Kidney (tissue), 14 donors: Measurements from ENCODE around the gene NANOS1. TPM values are rescaled to one million over a fixed set of nuclear protein-coding genes. Genes with fewer than 3 reads are reported as not detected.

Experiments
- DNase-seq, 5 donors: peaks; one replicate each; pipeline ENCODE4 v3.0.0-alpha.2; 2013 to 2020
- FAIRE-seq: peaks from 2 replicates; lab custom pipeline; 2012; peaks lifted over from hg19 to GRCh38; lab: Jason Lieb, UNC
- H3K27ac ChIP-seq, 2 donors: one replicate each; pipeline ENCODE4 v1.7.0; 2013; ENCODE audit warnings: low read depth in 2 of 2, low read length in 2 of 2, inconsistent platforms in 1 of 2
- H3K27me3 ChIP-seq: one replicate; pipeline ENCODE4 v1.7.1; 2013; ENCODE audit warnings: low read length, inconsistent platforms; ENCODE audit not compliant: control insufficient read depth, insufficient read depth
- H3K36me3 ChIP-seq, 3 donors: one replicate each; pipeline versions ENCODE4 v1.7.0 to v1.7.1; 2013; ENCODE audit warnings: low read length in 3 of 3, control low read depth in 1 of 3, inconsistent platforms in 1 of 3; ENCODE audit not compliant: insufficient read depth in 3 of 3, control insufficient read depth in 2 of 3
- H3K4me1 ChIP-seq, 3 donors: one replicate each; pipeline versions ENCODE4 v1.7.0 to v1.7.1; 2013; ENCODE audit warnings: low read length in 3 of 3, inconsistent platforms in 1 of 3, low read depth in 1 of 3; ENCODE audit not compliant: control insufficient read depth in 2 of 3, insufficient read depth in 2 of 3
- H3K4me3 ChIP-seq, 3 donors: one replicate each; pipeline versions ENCODE4 v1.7.0 to v1.8.1; 2013; ENCODE audit warnings: low read length in 3 of 3, control low read depth in 1 of 3, inconsistent platforms in 1 of 3
- H3K9ac ChIP-seq, 3 donors: one replicate each; pipeline versions ENCODE4 v1.7.0 to v1.7.1; 2013; ENCODE audit warnings: low read length in 3 of 3, control low read depth in 1 of 3, inconsistent platforms in 1 of 3
- H3K9me3 ChIP-seq, 3 donors: one replicate each; pipeline versions ENCODE4 v1.7.0 to v1.7.1; 2013; ENCODE audit warnings: low read length in 3 of 3, control low read depth in 1 of 3, inconsistent platforms in 1 of 3; ENCODE audit not compliant: control insufficient read depth in 2 of 3, insufficient read depth in 1 of 3
- CTCF ChIP-seq: IDR thresholded peaks from 3 replicates; pipeline ENCODE4 v1.5.1; 2012; ENCODE audit warnings: mild to moderate bottlenecking, moderate library complexity, borderline replicate concordance; ENCODE audit not compliant: insufficient read depth; ENCODE audit errors: extremely low read depth
- intact Hi-C: fragments of 100-400 bp; cut with DNase I; formaldehyde crosslinking; loops from one replicate; pipeline ENCODE4 v1.11.1; 2022
- polyA plus RNA-seq: library from polyadenylated mRNA; stranded (reverse); fragments of 350-450 nt; fragmentation: Illumina TruSeq; extraction: RNeasy Lipid Tissue Mini Kit (QIAGEN cat#74804); gene quantifications from one replicate; pipeline ENCODE4 v1.2.3, GENCODE V29; 2014; ENCODE audit warnings: low read depth, low replicate concordance; ENCODE audit not compliant: insufficient read depth
- total RNA-seq: library from RNA; stranded (reverse); fragmentation: NEBNext Ultra II Directional; extraction: Animal tissue kit (Norgen Biotek cat#: 25700); gene quantifications from one replicate; pipeline ENCODE4 v1.2.1, GENCODE V29; 2021
- donor health status: control.
- donor health status: control.
- donor health status: control.
- donor health status: control.
- donor health status: control.
- donor health status: DM: yes; HTN: yes; CAD: no.
- donor health status: Normal renal cell carcinoma (clear cell type).

The NANOS1 gene
- total and polyA plus RNA-seq, 2 donors from 2014 or later = 1.1 to 4.5 TPM

- intact Hi-C loops = no loop called here
- DNase-seq (no peak), FAIRE-seq (no peak)
- Histone ChIP-seq H3K27ac (no peak overlapping the region), H3K27me3 (no peaks in the 10 kb centered on the region), H3K36me3 (peaks cover 16 to 47% (median 44%) of the 10 kb centered on the region in 3 donors), H3K9ac (no peak overlapping the region), H3K9me3 (no peaks in the 10 kb centered on the region), H3K4me3 (no peak overlapping the region), H3K4me1 (no peaks in the 10 kb centered on the region)
- no peak for TF ChIP-seq CTCF
These were observed 20.3 kb downstream of the NANOS1 start for GRCh38 chr10:119049777-119050176.

GRCh38 chr10:119051775-119052174, 22.3 kb downstream of the NANOS1 start:
- H3K9ac ChIP-seq = no peak overlapping the region
- H3K9me3 ChIP-seq = no peaks in the 10 kb centered on the region
- H3K36me3 ChIP-seq = peaks cover 17 to 57% (median 42%) of the 10 kb centered on the region in 3 donors
- no peaks in the 10 kb centered on the region for H3K4me1 ChIP-seq
- FAIRE-seq = no peak
- no peak overlapping the region for H3K27ac ChIP-seq
- no peak overlapping the region for H3K4me3 ChIP-seq
- TF ChIP-seq CTCF = no peak
- intact Hi-C loops = no loop called here
- no peak for DNase-seq
- H3K27me3 ChIP-seq = no peaks in the 10 kb centered on the region

GRCh38 chr10:119055472-119055871, 26.0 kb downstream of the NANOS1 start:
- H3K36me3 ChIP-seq = peaks cover 33 to 62% (median 46%) of the 10 kb centered on the region in 3 donors
- TF ChIP-seq CTCF = no peak
- DNase-seq (no peak), FAIRE-seq (no peak)
- H3K27ac ChIP-seq = no peak overlapping the region
- H3K4me1 ChIP-seq = no peaks in the 10 kb centered on the region
- H3K27me3 ChIP-seq = no peaks in the 10 kb centered on the region
- H3K9me3 ChIP-seq = no peaks in the 10 kb centered on the region
- intact Hi-C loops = no loop called here
- no peak overlapping the region for H3K4me3 ChIP-seq
- H3K9ac ChIP-seq = no peak overlapping the region

- Histone ChIP-seq H3K9ac (no peak overlapping the region), H3K4me3 (no peak overlapping the region), H3K27ac (no peak overlapping the region), H3K9me3 (no peaks in the 10 kb centered on the region), H3K36me3 (peaks cover 31 to 60% (median 45%) of the 10 kb centered on the region in 3 donors), H3K27me3 (no peaks in the 10 kb centered on the region), H3K4me1 (no peaks in the 10 kb centered on the region)
- intact Hi-C loops = no loop called here
- no peak for TF ChIP-seq CTCF
- FAIRE-seq = no peak
- no peak for DNase-seq
These were observed 28.5 kb downstream of the NANOS1 start for GRCh38 chr10:119058010-119058409.
